Measurements from ENCODE around the gene IQGAP2. TPM values are rescaled to one million over a fixed set of nuclear protein-coding genes. Genes with fewer than 3 reads are reported as not detected.
"Not testable (repeated sequence)": the region's sequence is repeated elsewhere in the genome, so short reads cannot be mapped to it uniquely, and the experiment has no call there.

IQGAP2 gene
- total RNA-seq, 1 experiment from 2014 or later: 0.59 TPM

- H3K9me3 ChIP-seq (ENCODE audit: control insufficient read depth, insufficient read depth, low read depth, low read length); POLR2A ChIA-PET; H3K27me3 ChIP-seq (ENCODE audit: control insufficient read depth, insufficient read depth, low read length); H3K27ac ChIP-seq (ENCODE audit: low read length); H3K36me3 ChIP-seq (ENCODE audit: control insufficient read depth, insufficient read depth, low read length); ATAC-seq; BruUV-seq (replicated peaks); intact Hi-C loops (cut with micrococcal nuclease; ENCODE audit: unreplicated experiment); DNase-seq (ENCODE audit: low read depth, low spot score); H3K4me3 ChIP-seq (ENCODE audit: low read depth in 2 of 2, low read length in 2 of 2); H3K4me1 ChIP-seq (ENCODE audit: control insufficient read depth, insufficient read depth, low read length); CTCF ChIA-PET; in situ Hi-C loops (cut with HindIII; ENCODE audit: low pct_unique_long_range_greater_than_20kb, low sequenced_read_pairs): not testable (repeated sequence)
Observed at GRCh38 chr5:76437507-76437906, 34.4 kb downstream of the IQGAP2 start.

DNA sequence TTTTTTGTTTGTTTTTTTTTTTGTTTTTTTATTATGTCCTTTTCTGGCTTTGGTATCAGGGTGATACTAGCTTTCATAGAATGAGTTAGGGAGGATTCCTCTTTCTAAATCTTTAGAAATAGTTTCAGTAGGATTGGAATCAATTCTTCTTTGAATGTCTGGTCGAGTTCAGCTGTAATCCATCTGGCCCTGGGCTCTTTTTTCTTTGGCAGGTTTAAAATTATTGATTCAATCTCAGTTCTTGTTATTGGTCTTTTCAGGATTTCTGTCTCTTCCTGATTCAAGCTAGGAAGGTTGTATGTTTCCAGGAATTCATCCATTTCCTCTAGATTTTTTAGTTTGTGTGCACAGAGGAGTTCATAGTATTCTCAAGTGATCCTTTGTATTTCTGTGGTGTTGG is 34.9 kb downstream of the IQGAP2 start:
- POLR2A ChIA-PET: no interaction called here
- DNase-seq (ENCODE audit: low read depth, low spot score) (no peak), ATAC-seq (no peak)
- TF ChIP-seq TCF7L2 (IDR thresholded peaks at IDR 0.05; ENCODE audit: low read depth, low read length): no peak
- TF ChIP-seq, protein P1, sequence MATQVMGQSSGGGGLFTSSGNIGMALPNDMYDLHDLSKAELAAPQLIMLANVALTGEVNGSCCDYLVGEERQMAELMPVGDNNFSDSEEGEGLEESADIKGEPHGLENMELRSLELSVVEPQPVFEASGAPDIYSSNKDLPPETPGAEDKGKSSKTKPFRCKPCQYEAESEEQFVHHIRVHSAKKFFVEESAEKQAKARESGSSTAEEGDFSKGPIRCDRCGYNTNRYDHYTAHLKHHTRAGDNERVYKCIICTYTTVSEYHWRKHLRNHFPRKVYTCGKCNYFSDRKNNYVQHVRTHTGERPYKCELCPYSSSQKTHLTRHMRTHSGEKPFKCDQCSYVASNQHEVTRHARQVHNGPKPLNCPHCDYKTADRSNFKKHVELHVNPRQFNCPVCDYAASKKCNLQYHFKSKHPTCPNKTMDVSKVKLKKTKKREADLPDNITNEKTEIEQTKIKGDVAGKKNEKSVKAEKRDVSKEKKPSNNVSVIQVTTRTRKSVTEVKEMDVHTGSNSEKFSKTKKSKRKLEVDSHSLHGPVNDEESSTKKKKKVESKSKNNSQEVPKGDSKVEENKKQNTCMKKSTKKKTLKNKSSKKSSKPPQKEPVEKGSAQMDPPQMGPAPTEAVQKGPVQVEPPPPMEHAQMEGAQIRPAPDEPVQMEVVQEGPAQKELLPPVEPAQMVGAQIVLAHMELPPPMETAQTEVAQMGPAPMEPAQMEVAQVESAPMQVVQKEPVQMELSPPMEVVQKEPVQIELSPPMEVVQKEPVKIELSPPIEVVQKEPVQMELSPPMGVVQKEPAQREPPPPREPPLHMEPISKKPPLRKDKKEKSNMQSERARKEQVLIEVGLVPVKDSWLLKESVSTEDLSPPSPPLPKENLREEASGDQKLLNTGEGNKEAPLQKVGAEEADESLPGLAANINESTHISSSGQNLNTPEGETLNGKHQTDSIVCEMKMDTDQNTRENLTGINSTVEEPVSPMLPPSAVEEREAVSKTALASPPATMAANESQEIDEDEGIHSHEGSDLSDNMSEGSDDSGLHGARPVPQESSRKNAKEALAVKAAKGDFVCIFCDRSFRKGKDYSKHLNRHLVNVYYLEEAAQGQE (IDR thresholded peaks at IDR 0.05; ENCODE audit: insufficient read depth in 1 of 2, low read depth in 2 of 2, low read length in 1 of 2): no peak
- TF ChIP-seq POLR2AphosphoS5 (IDR thresholded peaks at IDR 0.05; ENCODE audit: low read depth, low read length): no peak
- TF ChIP-seq, protein P2, sequence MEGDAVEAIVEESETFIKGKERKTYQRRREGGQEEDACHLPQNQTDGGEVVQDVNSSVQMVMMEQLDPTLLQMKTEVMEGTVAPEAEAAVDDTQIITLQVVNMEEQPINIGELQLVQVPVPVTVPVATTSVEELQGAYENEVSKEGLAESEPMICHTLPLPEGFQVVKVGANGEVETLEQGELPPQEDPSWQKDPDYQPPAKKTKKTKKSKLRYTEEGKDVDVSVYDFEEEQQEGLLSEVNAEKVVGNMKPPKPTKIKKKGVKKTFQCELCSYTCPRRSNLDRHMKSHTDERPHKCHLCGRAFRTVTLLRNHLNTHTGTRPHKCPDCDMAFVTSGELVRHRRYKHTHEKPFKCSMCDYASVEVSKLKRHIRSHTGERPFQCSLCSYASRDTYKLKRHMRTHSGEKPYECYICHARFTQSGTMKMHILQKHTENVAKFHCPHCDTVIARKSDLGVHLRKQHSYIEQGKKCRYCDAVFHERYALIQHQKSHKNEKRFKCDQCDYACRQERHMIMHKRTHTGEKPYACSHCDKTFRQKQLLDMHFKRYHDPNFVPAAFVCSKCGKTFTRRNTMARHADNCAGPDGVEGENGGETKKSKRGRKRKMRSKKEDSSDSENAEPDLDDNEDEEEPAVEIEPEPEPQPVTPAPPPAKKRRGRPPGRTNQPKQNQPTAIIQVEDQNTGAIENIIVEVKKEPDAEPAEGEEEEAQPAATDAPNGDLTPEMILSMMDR (IDR thresholded peaks at IDR 0.05): no peak
- no peak for TF ChIP-seq SIN3A (IDR thresholded peaks at IDR 0.05; ENCODE audit: borderline replicate concordance, insufficient read depth, low read depth, low read length)
- intact Hi-C loops (cut with micrococcal nuclease; ENCODE audit: unreplicated experiment): no loop called here
- H3K4me3 ChIP-seq (ENCODE audit: low read depth in 2 of 2, low read length in 2 of 2): no peak overlapping the region
- no peaks in the 10 kb centered on the region for H3K9me3 ChIP-seq (ENCODE audit: control insufficient read depth, insufficient read depth, low read depth, low read length)
- no peaks in the 10 kb centered on the region for H3K4me1 ChIP-seq (ENCODE audit: control insufficient read depth, insufficient read depth, low read length)
- H3K36me3 ChIP-seq (ENCODE audit: control insufficient read depth, insufficient read depth, low read length): no peaks in the 10 kb centered on the region
- no TSS peak for BruUV-seq (replicated peaks)
- peaks cover 9% of the 10 kb centered on the region; the same call in 1 of the 2 replicates for H3K27me3 ChIP-seq (ENCODE audit: control insufficient read depth, insufficient read depth, low read length)
- H3K27ac ChIP-seq (ENCODE audit: low read length): no peak overlapping the region
- in situ Hi-C loops (cut with HindIII; ENCODE audit: low pct_unique_long_range_greater_than_20kb, low sequenced_read_pairs): no loop called here
- CTCF ChIA-PET: no interaction called here

DNA sequence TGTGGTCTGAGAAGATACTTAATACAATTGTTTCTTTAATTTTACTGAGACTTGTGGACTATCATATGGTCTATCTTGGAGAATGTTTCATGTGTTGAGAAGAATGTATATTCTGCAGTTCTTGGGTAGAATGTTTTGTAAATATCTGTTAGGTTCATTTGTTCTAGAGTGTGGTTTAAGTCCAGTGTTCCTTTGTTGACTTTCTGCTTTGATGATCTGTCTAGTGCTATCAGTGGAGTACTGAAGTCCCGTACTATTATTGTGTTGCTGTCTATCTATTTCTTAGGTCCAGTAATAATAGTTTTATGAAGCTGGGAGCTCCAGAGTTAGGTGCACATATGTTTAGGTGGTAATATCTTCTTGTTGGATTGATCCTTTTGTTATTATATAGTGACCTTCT is 36.1 kb downstream of the IQGAP2 start:
- TF ChIP-seq SIN3A (IDR thresholded peaks at IDR 0.05; ENCODE audit: borderline replicate concordance, insufficient read depth, low read depth, low read length) (no peak), TCF7L2 (IDR thresholded peaks at IDR 0.05; ENCODE audit: low read depth, low read length) (no peak), POLR2AphosphoS5 (IDR thresholded peaks at IDR 0.05; ENCODE audit: low read depth, low read length) (no peak)
- TF ChIP-seq, protein P1 (IDR thresholded peaks at IDR 0.05; ENCODE audit: insufficient read depth in 1 of 2, low read depth in 2 of 2, low read length in 1 of 2): no peak
- TF ChIP-seq, protein P2 (IDR thresholded peaks at IDR 0.05): no peak
- no peaks in the 10 kb centered on the region for H3K9me3 ChIP-seq (ENCODE audit: control insufficient read depth, insufficient read depth, low read depth, low read length)
- in situ Hi-C loops (cut with HindIII; ENCODE audit: low pct_unique_long_range_greater_than_20kb, low sequenced_read_pairs) (no loop called here), intact Hi-C loops (cut with micrococcal nuclease; ENCODE audit: unreplicated experiment) (no loop called here)
- no peak for DNase-seq (ENCODE audit: low read depth, low spot score)
- H3K27me3 ChIP-seq (ENCODE audit: control insufficient read depth, insufficient read depth, low read length): peaks cover 9% of the 10 kb centered on the region; the same call in 1 of the 2 replicates
- CTCF ChIA-PET: no interaction called here
- BruUV-seq (replicated peaks): no TSS peak
- POLR2A ChIA-PET: interaction anchor here (0.6 kb wide), 1 partner anchor 21 kb away, joined by 3 read pairs; no protein-coding TSS in a partner anchor
- no peak overlapping the region for H3K27ac ChIP-seq (ENCODE audit: low read length)
- H3K4me1 ChIP-seq (ENCODE audit: control insufficient read depth, insufficient read depth, low read length): no peaks in the 10 kb centered on the region
- H3K4me3 ChIP-seq (ENCODE audit: low read depth in 2 of 2, low read length in 2 of 2): no peak overlapping the region
- no peaks in the 10 kb centered on the region for H3K36me3 ChIP-seq (ENCODE audit: control insufficient read depth, insufficient read depth, low read length)
- no peak for ATAC-seq
